Mesenteric fat pad (tissue), 1 donor: ENCODE measurements around the gene KIF5C. TPM values are rescaled to one million over a fixed set of nuclear protein-coding genes. Genes with fewer than 3 reads are reported as not detected.

Experiments used
- DNase-seq: peaks from one replicate; pipeline ENCODE4 v3.0.0-alpha.2; 2020; ENCODE audit warnings: low spot score
- total RNA-seq: library from RNA; stranded (reverse); fragmentation: NEBNext Ultra II Directional; extraction: Animal tissue kit (Norgen Biotek cat#: 25700); gene quantifications from one replicate; pipeline ENCODE4 v1.2.1, GENCODE V29; 2021
- donor health status: DM: yes; HTN: yes; CAD: no.

The KIF5C gene
- total RNA-seq, 1 donor from 2014 or later = 0.84 TPM

- DNase-seq = no peak
Measured at GRCh38 chr2:148988337-148988736, 113.3 kb downstream of the KIF5C start.

DNA sequence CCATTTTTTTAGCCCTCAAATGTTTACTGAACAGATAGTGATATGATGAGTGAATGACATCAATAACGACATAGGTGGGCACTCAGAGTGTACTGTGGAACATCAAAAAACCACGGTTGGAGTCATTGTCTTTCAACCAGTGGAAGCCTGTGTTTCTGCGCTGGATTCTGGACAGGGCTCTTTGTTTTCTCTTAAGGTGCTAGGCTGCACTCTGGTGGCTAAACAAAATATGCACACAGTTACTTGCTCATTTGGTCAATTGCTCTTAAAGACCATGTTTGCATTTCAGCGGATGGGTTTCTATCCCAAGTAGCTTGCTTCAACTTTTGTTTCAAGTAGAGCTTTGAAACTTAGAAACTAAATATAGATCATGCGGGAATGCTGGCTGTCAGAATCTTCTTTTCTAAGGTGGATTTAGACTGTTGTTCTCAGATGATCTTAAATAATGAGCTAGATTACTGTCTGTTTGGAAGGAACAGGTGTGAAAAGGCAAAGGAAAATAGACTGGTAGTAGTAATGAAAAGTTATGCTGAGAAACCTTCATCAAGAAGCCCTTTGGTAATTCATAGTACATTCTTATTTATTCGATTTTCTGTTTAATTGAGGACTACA lies 115.0 kb downstream of the KIF5C start:
- DNase-seq = no peak

- DNase-seq = no peak
Measured at GRCh38 chr2:148990968-148991367, 115.9 kb downstream of the KIF5C start.

DNA sequence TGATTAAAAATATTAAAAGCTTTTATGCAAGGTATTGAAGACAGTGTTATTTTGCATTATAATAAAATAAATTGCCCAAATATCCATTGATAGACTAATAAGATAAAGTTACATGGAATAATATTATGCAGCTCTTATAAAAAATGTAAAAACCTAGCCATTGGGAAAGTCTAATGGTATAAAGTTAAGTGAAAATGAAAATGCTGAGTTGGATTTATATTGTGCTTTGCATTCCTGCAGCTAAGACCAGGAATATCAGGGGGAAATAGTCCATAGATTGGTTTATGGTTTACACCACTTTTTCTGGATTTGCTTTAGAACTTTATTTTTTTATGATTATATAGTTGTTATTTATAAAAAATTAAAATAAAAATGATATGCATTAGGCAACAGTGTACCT lies 117.4 kb downstream of the KIF5C start:
- DNase-seq = no peak

- no peak for DNase-seq
Measured at GRCh38 chr2:148993351-148993750, 118.3 kb downstream of the KIF5C start.

DNA sequence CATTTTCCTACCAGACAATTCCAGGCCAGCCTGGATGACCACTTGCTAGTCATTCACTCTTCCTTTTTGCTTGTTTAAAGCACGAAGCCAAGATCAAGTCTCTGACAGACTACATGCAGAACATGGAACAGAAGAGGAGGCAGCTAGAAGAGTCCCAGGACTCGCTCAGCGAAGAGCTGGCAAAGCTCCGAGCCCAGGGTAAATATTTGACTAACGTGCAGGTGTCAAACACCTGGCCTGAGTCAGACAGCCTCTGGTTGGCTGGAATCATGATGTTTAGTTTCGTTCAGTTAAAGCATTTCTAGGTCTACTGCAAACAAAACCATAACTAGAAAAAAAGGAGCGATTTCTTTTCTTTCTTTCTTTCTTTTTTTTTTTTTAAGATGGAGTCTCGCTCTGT lies 119.3 kb downstream of the KIF5C start:
- no peak for DNase-seq

GRCh38 chr2:148996805-148997204 lies 121.8 kb downstream of the KIF5C start:
- DNase-seq = no peak

DNA sequence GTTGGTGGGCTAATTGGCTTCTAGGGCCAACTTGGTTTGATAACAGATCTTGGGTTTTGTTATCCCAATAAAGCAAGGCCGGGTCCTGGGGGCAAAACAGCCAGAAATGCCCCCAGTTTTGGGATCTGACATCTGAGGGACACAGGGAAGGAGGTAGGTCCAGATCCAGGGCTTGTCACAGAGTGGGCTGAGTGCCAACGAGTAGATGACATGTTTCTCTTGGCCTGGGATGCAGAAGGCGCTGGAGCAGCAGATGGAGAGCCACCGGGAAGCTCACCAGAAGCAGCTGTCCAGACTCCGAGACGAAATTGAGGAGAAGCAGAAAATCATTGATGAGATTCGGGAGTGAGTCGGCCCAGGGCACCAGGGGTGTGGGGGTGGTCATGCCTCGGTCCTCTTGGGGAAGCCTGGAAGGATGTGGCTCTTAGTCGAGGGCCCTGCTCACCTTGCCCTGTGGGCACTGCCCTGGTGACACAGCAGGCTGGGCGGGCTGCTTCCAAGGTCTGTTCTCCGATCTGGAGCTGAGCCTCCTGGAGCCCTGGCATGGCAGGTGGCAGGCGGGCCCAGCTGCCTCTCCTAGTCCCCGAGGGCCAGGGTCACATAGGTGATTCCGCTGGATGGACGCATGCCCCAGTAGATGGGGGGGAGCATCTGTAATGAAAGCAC lies 123.3 kb downstream of the KIF5C start:
- DNase-seq = no peak

DNA sequence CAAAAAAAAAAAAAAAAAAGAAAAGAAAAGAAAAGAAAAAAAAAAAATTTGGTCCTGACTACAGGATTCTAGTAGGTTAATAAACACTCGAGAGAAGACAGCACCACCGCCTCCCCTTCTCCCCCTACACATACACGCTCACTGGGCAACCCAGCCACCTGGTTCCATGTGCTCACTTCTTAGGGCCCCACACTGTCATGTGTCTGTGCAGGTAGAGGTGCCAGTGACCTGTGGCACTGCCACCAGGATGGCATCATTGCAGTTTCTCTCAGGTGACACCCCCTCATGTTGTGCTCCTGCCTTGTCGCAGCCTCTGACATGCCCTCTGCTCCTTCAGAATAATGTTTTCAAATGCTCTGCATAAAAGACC lies 123.8 kb downstream of the KIF5C start:
- no peak for DNase-seq

GRCh38 chr2:148999451-148999921 lies 124.5 kb downstream of the KIF5C start:
- no peak for DNase-seq

- DNase-seq = no peak
Measured at GRCh38 chr2:149000158-149000938, 125.3 kb downstream of the KIF5C start.

GRCh38 chr2:149001496-149001895 lies 126.5 kb downstream of the KIF5C start:
- no peak for DNase-seq

DNA sequence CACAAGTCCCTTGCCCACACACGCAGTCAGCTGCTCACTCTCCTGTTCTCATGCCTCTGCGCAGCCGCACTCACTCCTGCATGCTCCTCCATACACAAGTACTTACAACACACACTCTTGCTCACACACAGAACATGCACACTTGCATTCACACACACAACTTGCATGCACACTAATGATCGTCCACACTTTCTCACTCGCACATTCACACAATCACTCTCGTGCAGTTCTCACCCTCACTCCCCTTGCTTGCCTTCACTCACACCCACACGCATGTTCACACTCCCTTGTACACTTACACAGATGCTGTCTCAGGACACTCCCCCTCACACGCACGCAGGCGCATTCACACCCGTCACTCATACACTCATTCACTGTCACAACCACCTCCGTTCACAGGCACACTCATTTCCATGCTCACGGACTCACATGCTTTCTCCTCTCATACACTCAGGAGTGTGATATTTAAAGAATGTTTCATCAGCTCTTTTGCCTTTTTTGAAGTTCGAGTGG lies 127.4 kb downstream of the KIF5C start:
- DNase-seq = no peak

GRCh38 chr2:149002891-149003740 lies 128.1 kb downstream of the KIF5C start:
- no peak for DNase-seq

- DNase-seq = no peak
Measured at GRCh38 chr2:149004836-149005235, 129.8 kb downstream of the KIF5C start.

- DNase-seq = no peak
Measured at GRCh38 chr2:149005471-149006077, 130.5 kb downstream of the KIF5C start.

DNA sequence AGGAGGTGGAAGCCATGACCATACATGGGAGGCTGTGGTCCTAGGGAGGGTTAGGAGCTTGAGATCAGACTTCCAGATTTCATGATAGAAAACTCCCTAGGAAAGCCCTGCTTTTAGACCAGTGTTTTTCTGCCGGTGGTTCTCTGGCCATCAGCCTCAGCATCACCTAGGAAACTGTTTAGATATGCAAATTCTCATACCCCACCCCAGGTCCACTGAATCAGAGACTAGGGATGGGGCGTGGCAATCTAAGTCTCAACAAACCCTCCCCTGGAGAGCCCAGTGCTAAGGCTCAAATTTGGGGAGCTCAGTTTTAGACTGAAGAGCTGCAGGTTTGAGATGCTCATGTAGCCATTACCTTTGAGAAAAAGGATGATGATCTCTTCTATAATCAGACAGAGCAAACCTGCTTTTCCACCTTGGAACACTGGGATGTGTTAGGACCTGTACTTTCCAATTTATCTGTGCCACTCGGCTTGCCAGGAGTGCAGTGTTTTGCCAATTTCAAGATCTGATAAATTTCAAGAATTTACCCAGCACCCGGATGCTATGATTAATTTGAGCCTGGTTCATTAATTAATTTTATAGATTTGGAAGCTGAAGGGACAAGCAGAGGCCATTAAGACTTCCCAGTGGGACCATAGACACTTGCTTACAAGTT lies 132.0 kb downstream of the KIF5C start:
- no peak for DNase-seq

DNA sequence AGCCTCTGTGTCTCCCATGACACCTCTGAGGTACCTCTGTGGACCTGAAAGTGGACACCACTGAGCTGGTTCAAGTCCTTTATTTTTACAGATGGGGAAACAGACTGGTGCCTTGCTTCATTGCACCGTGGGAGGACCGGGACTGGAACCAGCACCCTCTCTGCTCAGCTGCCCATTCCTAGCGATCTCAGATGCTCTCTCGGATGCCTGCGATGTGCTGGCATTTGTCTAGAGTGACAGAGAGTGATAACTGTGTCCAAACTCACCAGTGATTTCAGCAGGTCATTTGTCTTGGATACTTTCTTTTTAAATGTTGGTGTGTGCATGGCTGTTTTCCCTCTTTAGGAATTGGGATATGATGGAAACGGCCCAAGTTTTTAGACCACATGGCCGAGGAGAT lies 133.4 kb downstream of the KIF5C start:
- DNase-seq = no peak

GRCh38 chr2:149009576-149010461 lies 134.8 kb downstream of the KIF5C start:
- DNase-seq = no peak
